ENCODE measurements around the gene DYNLRB2. TPM values are rescaled to one million over a fixed set of nuclear protein-coding genes. Genes with fewer than 3 reads are reported as not detected.

Gene DYNLRB2
- total RNA-seq, 5 donors from 2014 or later (not counting 1 experiment from before 2014, with no cell fraction given), result 0.88 TPM; not detected in 4

GRCh38 chr16:80543162-80543561 lies 2.4 kb downstream of the DYNLRB2 start:
- no peak overlapping the region for H3K27ac Mint-ChIP-seq
- ChIA-PET CTCF (no interaction called here), POLR2A (no interaction called here)
- no peaks in the 10 kb centered on the region for H3K36me3 ChIP-seq (ENCODE audit: control insufficient read depth in 2 of 2, extremely low read depth in 1 of 2, insufficient read depth in 1 of 2, low read length in 1 of 2)
- H3K4me1 Mint-ChIP-seq, result peaks cover 21 to 27% (median 22%) of the 10 kb centered on the region in 3 donors
- no peaks in the 10 kb centered on the region for H3K27me3 Mint-ChIP-seq
- H3K27me3 ChIP-seq (replicated peaks in 1 of 2; ENCODE audit: control insufficient read depth in 2 of 2, extremely low read depth in 1 of 2, insufficient read depth in 2 of 2, low read length in 1 of 2), result no peaks in the 10 kb centered on the region
- ATAC-seq (replicated peaks in 1 of 4) (no peak), DNase-seq (no peak)
- peaks cover 0 to 3% (median 0%) of the 10 kb centered on the region in 3 donors for H3K9me3 Mint-ChIP-seq
- no peaks in the 10 kb centered on the region for H3K36me3 Mint-ChIP-seq
- H3K4me3 ChIP-seq (ENCODE audit: control insufficient read depth in 1 of 2, extremely low read depth in 1 of 2, low read length in 1 of 2), result no peak overlapping the region
- H3K27ac ChIP-seq (ENCODE audit: low read length), result no peak overlapping the region
- H3K4me3 Mint-ChIP-seq, result no peak overlapping the region
- H3K9me3 ChIP-seq, result no peaks in the 10 kb centered on the region
- no CpG with 5 or more reads among the region's 2 CpGs for WGBS (ENCODE audit: insufficient coverage)
- H3K4me1 ChIP-seq (ENCODE audit: control insufficient read depth in 1 of 2, extremely low read depth in 1 of 2, insufficient read depth in 2 of 2, low read length in 2 of 2), result peaks cover 0 to 11% of the 10 kb centered on the region in 2 experiments

DNA sequence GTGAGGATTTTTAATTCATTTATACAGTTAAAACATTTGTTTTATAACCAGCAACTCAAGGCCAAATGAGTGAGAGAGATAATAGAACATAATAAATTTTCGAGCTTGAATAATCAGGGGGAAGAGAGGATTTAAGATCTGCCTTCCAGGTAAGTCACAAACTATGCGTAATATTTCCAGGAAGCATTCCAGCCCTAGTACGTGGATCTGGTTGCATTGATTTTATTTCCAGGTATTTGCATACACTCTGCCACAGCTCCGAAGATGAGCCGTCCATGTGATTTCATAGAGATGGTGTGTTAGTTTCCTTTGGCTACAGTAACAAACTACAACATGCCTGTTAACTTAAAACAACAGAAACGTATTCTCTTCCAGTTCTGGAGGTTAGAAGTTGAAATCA lies 3.5 kb downstream of the DYNLRB2 start:
- 100% methylated on average over 1 of the region's 6 CpGs for WGBS (ENCODE audit: insufficient coverage)
- Mint-ChIP-seq H3K4me1 (peaks cover 21 to 27% (median 22%) of the 10 kb centered on the region in 3 donors), H3K36me3 (no peaks in the 10 kb centered on the region), H3K9me3 (peaks cover 0 to 3% (median 0%) of the 10 kb centered on the region in 3 donors), H3K27me3 (no peaks in the 10 kb centered on the region), H3K4me3 (no peak overlapping the region), H3K27ac (no peak overlapping the region)
- ChIA-PET POLR2A (no interaction called here), CTCF (no interaction called here)
- H3K36me3 ChIP-seq (ENCODE audit: control insufficient read depth in 2 of 2, extremely low read depth in 1 of 2, insufficient read depth in 1 of 2, low read length in 1 of 2), result no peaks in the 10 kb centered on the region
- H3K4me1 ChIP-seq (ENCODE audit: control insufficient read depth in 1 of 2, extremely low read depth in 1 of 2, insufficient read depth in 2 of 2, low read length in 2 of 2), result peaks cover 0 to 11% of the 10 kb centered on the region in 2 experiments
- H3K27ac ChIP-seq (ENCODE audit: low read length), result no peak overlapping the region
- no peak for DNase-seq
- no peak for ATAC-seq (replicated peaks in 1 of 4)
- H3K9me3 ChIP-seq, result no peaks in the 10 kb centered on the region
- H3K27me3 ChIP-seq (replicated peaks in 1 of 2; ENCODE audit: control insufficient read depth in 2 of 2, extremely low read depth in 1 of 2, insufficient read depth in 2 of 2, low read length in 1 of 2), result no peaks in the 10 kb centered on the region
- no peak overlapping the region for H3K4me3 ChIP-seq (ENCODE audit: control insufficient read depth in 1 of 2, extremely low read depth in 1 of 2, low read length in 1 of 2)

DNA sequence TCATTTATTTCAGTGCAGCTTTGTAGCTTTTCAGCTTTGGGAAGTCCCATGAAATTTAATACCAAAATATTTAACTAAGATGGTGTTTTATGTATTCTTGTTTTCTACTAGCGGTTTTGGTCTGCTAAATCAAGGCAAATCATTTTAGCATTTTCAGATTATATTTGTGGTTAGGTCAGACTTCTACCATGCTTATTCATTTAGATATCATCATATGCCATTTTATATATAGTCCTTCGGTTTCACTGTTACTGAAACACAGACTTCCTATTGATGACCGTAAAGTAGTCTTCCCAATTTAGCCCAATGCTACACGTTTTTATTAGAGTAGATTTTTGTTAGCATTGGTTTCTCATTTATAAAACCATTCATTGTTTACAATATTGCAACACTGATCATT lies 5.5 kb downstream of the DYNLRB2 start:
- no peaks in the 10 kb centered on the region for H3K36me3 ChIP-seq (ENCODE audit: control insufficient read depth in 2 of 2, extremely low read depth in 1 of 2, insufficient read depth in 1 of 2, low read length in 1 of 2)

DNA sequence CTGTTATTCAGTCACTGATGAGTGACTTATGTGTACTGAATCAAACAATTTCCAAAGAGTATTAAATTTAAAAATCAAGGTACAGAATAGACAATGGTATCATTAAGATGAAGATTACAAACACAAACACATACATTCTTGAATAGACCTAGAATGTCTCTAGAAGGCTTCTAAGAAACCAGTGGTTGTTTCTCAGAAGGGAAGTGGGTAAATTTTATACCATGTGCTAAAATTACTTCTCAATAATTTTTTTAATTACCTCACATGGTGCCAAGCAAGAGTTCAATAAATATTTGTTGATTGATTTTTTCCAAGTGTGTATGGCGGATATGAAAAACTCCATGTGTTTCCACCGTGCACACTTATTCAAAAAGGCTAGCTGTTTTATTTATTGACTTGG lies 6.4 kb downstream of the DYNLRB2 start:
- POLR2A ChIA-PET, result no interaction called here
- no peak overlapping the region for H3K27ac Mint-ChIP-seq
- H3K4me3 Mint-ChIP-seq, result no peak overlapping the region

More for the DNA sequence above, 5.5 kb downstream of the DYNLRB2 start:
- no peaks in the 10 kb centered on the region for H3K27me3 ChIP-seq (replicated peaks in 1 of 2; ENCODE audit: control insufficient read depth in 2 of 2, extremely low read depth in 1 of 2, insufficient read depth in 2 of 2, low read length in 1 of 2)
- no peak overlapping the region for H3K27ac Mint-ChIP-seq
- no peak for DNase-seq
- H3K9me3 ChIP-seq, result no peaks in the 10 kb centered on the region
- peaks cover 0 to 2% of the 10 kb centered on the region in 2 experiments for H3K4me1 ChIP-seq (ENCODE audit: control insufficient read depth in 1 of 2, extremely low read depth in 1 of 2, insufficient read depth in 2 of 2, low read length in 2 of 2)
- H3K36me3 Mint-ChIP-seq, result no peaks in the 10 kb centered on the region
- WGBS (ENCODE audit: insufficient coverage), result no CpG with 5 or more reads among the region's 4 CpGs
- H3K4me3 Mint-ChIP-seq, result no peak overlapping the region
- no peak for ATAC-seq (replicated peaks in 1 of 4)
- peaks cover 5 to 13% (median 8%) of the 10 kb centered on the region in 3 donors for H3K4me1 Mint-ChIP-seq
- H3K27me3 Mint-ChIP-seq, result no peaks in the 10 kb centered on the region
- CTCF ChIA-PET, result no interaction called here
- POLR2A ChIA-PET, result no interaction called here
- H3K9me3 Mint-ChIP-seq, result no peaks in the 10 kb centered on the region
- H3K4me3 ChIP-seq (ENCODE audit: control insufficient read depth in 1 of 2, extremely low read depth in 1 of 2, low read length in 1 of 2), result no peak overlapping the region
- H3K27ac ChIP-seq (ENCODE audit: low read length), result no peak overlapping the region

GRCh38 chr16:80552277-80552676 lies 11.5 kb downstream of the DYNLRB2 start:
- ATAC-seq (replicated peaks in 1 of 4), result no peak
- Histone ChIP-seq H3K9me3 (no peaks in the 10 kb centered on the region), H3K27me3 (replicated peaks in 1 of 2; ENCODE audit: control insufficient read depth in 2 of 2, extremely low read depth in 1 of 2, insufficient read depth in 2 of 2, low read length in 1 of 2) (no peaks in the 10 kb centered on the region), H3K4me1 (ENCODE audit: control insufficient read depth in 1 of 2, extremely low read depth in 1 of 2, insufficient read depth in 2 of 2, low read length in 2 of 2) (peaks cover 6 to 11% of the 10 kb centered on the region in 2 experiments), H3K4me3 (ENCODE audit: control insufficient read depth in 1 of 2, extremely low read depth in 1 of 2, low read length in 1 of 2) (no peak overlapping the region), H3K27ac (ENCODE audit: low read length) (no peak overlapping the region), H3K36me3 (ENCODE audit: control insufficient read depth in 2 of 2, extremely low read depth in 1 of 2, insufficient read depth in 1 of 2, low read length in 1 of 2) (no peaks in the 10 kb centered on the region)
- H3K27me3 Mint-ChIP-seq, result no peaks in the 10 kb centered on the region
- ChIA-PET CTCF (no interaction called here), POLR2A (no interaction called here)
- 90% methylated on average over 3 of the region's 5 CpGs for WGBS (ENCODE audit: insufficient coverage)
- H3K36me3 Mint-ChIP-seq, result no peaks in the 10 kb centered on the region
- H3K4me3 Mint-ChIP-seq, result no peak overlapping the region
- no peak for DNase-seq
- H3K9me3 Mint-ChIP-seq, result no peaks in the 10 kb centered on the region
- H3K27ac Mint-ChIP-seq, result no peak overlapping the region
- peaks cover 10 to 19% (median 15%) of the 10 kb centered on the region in 3 donors for H3K4me1 Mint-ChIP-seq

More for the DNA sequence above, 6.4 kb downstream of the DYNLRB2 start:
- H3K36me3 Mint-ChIP-seq, result no peaks in the 10 kb centered on the region
- no peak for DNase-seq
- H3K9me3 ChIP-seq, result no peaks in the 10 kb centered on the region
- WGBS (ENCODE audit: insufficient coverage), result no CpG with 5 or more reads among the region's 2 CpGs
- H3K4me1 ChIP-seq (ENCODE audit: control insufficient read depth in 1 of 2, extremely low read depth in 1 of 2, insufficient read depth in 2 of 2, low read length in 2 of 2), result no peaks in the 10 kb centered on the region
- no peak overlapping the region for H3K4me3 ChIP-seq (ENCODE audit: control insufficient read depth in 1 of 2, extremely low read depth in 1 of 2, low read length in 1 of 2)
- H3K27ac ChIP-seq (ENCODE audit: low read length), result no peak overlapping the region
- H3K36me3 ChIP-seq (ENCODE audit: control insufficient read depth in 2 of 2, extremely low read depth in 1 of 2, insufficient read depth in 1 of 2, low read length in 1 of 2), result no peaks in the 10 kb centered on the region
- no peaks in the 10 kb centered on the region for H3K9me3 Mint-ChIP-seq
- no peaks in the 10 kb centered on the region for H3K27me3 ChIP-seq (replicated peaks in 1 of 2; ENCODE audit: control insufficient read depth in 2 of 2, extremely low read depth in 1 of 2, insufficient read depth in 2 of 2, low read length in 1 of 2)
- peak in 1 of 4 experiments; percentile 30 for ATAC-seq (replicated peaks in 1 of 4)
- peaks cover 0 to 8% (median 4%) of the 10 kb centered on the region in 3 donors for H3K4me1 Mint-ChIP-seq
- CTCF ChIA-PET, result no interaction called here
- no peaks in the 10 kb centered on the region for H3K27me3 Mint-ChIP-seq

GRCh38 chr16:80554033-80554432 lies 13.2 kb downstream of the DYNLRB2 start:
- Mint-ChIP-seq H3K36me3 (no peaks in the 10 kb centered on the region), H3K9me3 (no peaks in the 10 kb centered on the region), H3K27ac (no peak overlapping the region), H3K4me3 (no peak overlapping the region), H3K4me1 (peaks cover 10 to 16% (median 15%) of the 10 kb centered on the region in 3 donors), H3K27me3 (peaks cover 2 to 4% of the 10 kb centered on the region in 2 donors)
- Histone ChIP-seq H3K27ac (ENCODE audit: low read length) (no peak overlapping the region), H3K4me3 (ENCODE audit: control insufficient read depth in 1 of 2, extremely low read depth in 1 of 2, low read length in 1 of 2) (no peak overlapping the region), H3K27me3 (replicated peaks in 1 of 2; ENCODE audit: control insufficient read depth in 2 of 2, extremely low read depth in 1 of 2, insufficient read depth in 2 of 2, low read length in 1 of 2) (no peaks in the 10 kb centered on the region), H3K4me1 (ENCODE audit: control insufficient read depth in 1 of 2, extremely low read depth in 1 of 2, insufficient read depth in 2 of 2, low read length in 2 of 2) (peaks cover 6 to 11% of the 10 kb centered on the region in 2 experiments), H3K36me3 (ENCODE audit: control insufficient read depth in 2 of 2, extremely low read depth in 1 of 2, insufficient read depth in 1 of 2, low read length in 1 of 2) (no peaks in the 10 kb centered on the region), H3K9me3 (no peaks in the 10 kb centered on the region)
- WGBS (ENCODE audit: insufficient coverage), result 0% methylated on average over 1 of the region's 2 CpGs
- DNase-seq, result no peak
- ChIA-PET CTCF (interaction anchor here in 1 of 2 donors (1.2 kb wide), 1 partner anchor 26 kb away, joined by 4 read pairs; no protein-coding TSS in a partner anchor), POLR2A (no interaction called here)
- no peak for ATAC-seq (replicated peaks in 1 of 4)

GRCh38 chr16:80556481-80556880 lies 15.7 kb downstream of the DYNLRB2 start:
- Mint-ChIP-seq H3K9me3 (no peaks in the 10 kb centered on the region), H3K36me3 (no peaks in the 10 kb centered on the region), H3K27me3 (peaks cover 2 to 4% of the 10 kb centered on the region in 2 donors), H3K27ac (no peak overlapping the region), H3K4me3 (no peak overlapping the region), H3K4me1 (peaks cover 10 to 16% (median 15%) of the 10 kb centered on the region in 3 donors)
- Histone ChIP-seq H3K36me3 (ENCODE audit: control insufficient read depth in 2 of 2, extremely low read depth in 1 of 2, insufficient read depth in 1 of 2, low read length in 1 of 2) (no peaks in the 10 kb centered on the region), H3K9me3 (no peaks in the 10 kb centered on the region), H3K27ac (ENCODE audit: low read length) (no peak overlapping the region), H3K4me3 (ENCODE audit: control insufficient read depth in 1 of 2, extremely low read depth in 1 of 2, low read length in 1 of 2) (no peak overlapping the region), H3K27me3 (replicated peaks in 1 of 2; ENCODE audit: control insufficient read depth in 2 of 2, extremely low read depth in 1 of 2, insufficient read depth in 2 of 2, low read length in 1 of 2) (no peaks in the 10 kb centered on the region), H3K4me1 (ENCODE audit: control insufficient read depth in 1 of 2, extremely low read depth in 1 of 2, insufficient read depth in 2 of 2, low read length in 2 of 2) (peaks cover 6 to 11% of the 10 kb centered on the region in 2 experiments)
- 100% methylated on average over 1 of the region's 3 CpGs for WGBS (ENCODE audit: insufficient coverage)
- ChIA-PET POLR2A (no interaction called here), CTCF (no interaction called here)
- DNase-seq, result no peak
- no peak for ATAC-seq (replicated peaks in 1 of 4)
